BJ (cell line): ENCODE measurements around the gene ACSL5. TPM values are rescaled to one million over a fixed set of nuclear protein-coding genes. Genes with fewer than 3 reads are reported as not detected.

Experiments
- CTCF ChIA-PET: fragments of 350-600 bp; formaldehyde crosslinking; extraction: SDS; loops from one replicate; lab custom pipeline; 2021; ENCODE audit warnings: antibody characterized with exemption, inconsistent platforms; lab: Yijun Ruan, JAX
- POLR2A ChIA-PET: fragments of 300-600 bp; sonication (Branson Sonifier 250); formaldehyde crosslinking; extraction: SDS; loops from one replicate; lab custom pipeline; 2021; ENCODE audit warnings: antibody characterized with exemption; lab: Charles Lee
- DNase-seq: peaks from one replicate; pipeline ENCODE4 v3.0.0-alpha.2; 2011; ENCODE audit warnings: low read depth
- H3K27me3 ChIP-seq: 2 replicates; pipeline ENCODE4 v1.6.0; 2011; ENCODE audit warnings: low read length; ENCODE audit not compliant: control insufficient read depth, insufficient read depth
- H3K36me3 ChIP-seq: 2 replicates; pipeline ENCODE4 v1.5.1; 2011; ENCODE audit warnings: low read length; ENCODE audit not compliant: control insufficient read depth, insufficient read depth
- H3K4me3 ChIP-seq: 2 replicates; pipeline ENCODE4 v1.5.1; 2011; ENCODE audit warnings: low read depth, mild to moderate bottlenecking, control low read depth, low read length
- polyA plus RNA-seq: library from polyadenylated mRNA; depleted of rRNA; stranded (reverse); fragments of >200 nt; gene quantifications from 2 replicates; pipeline ENCODE4 v1.2.3, GENCODE V29; 2011
- TF ChIP-seq, protein P1 (sequence below): IDR thresholded peaks from 2 replicates; pipeline ENCODE4 v1.5.1; 2011; ENCODE audit warnings: low read depth, mild to moderate bottlenecking, control low read depth, inconsistent platforms, low read length, moderate library complexity; ENCODE audit not compliant: insufficient read depth

Gene ACSL5
- polyA plus RNA-seq, 1 experiment, result 1.0 TPM

GRCh38 chr10:112345202-112345601 is 28.7 kb upstream of the ACSL5 start:
- Histone ChIP-seq H3K27me3 (peaks cover 3% of the 10 kb centered on the region), H3K36me3 (no peaks in the 10 kb centered on the region), H3K4me3 (no peak overlapping the region)
- DNase-seq, result no peak
- POLR2A ChIA-PET, result no interaction called here
- CTCF ChIA-PET, result no interaction called here
- TF ChIP-seq, protein P1, sequence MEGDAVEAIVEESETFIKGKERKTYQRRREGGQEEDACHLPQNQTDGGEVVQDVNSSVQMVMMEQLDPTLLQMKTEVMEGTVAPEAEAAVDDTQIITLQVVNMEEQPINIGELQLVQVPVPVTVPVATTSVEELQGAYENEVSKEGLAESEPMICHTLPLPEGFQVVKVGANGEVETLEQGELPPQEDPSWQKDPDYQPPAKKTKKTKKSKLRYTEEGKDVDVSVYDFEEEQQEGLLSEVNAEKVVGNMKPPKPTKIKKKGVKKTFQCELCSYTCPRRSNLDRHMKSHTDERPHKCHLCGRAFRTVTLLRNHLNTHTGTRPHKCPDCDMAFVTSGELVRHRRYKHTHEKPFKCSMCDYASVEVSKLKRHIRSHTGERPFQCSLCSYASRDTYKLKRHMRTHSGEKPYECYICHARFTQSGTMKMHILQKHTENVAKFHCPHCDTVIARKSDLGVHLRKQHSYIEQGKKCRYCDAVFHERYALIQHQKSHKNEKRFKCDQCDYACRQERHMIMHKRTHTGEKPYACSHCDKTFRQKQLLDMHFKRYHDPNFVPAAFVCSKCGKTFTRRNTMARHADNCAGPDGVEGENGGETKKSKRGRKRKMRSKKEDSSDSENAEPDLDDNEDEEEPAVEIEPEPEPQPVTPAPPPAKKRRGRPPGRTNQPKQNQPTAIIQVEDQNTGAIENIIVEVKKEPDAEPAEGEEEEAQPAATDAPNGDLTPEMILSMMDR, result no peak

- H3K4me3 ChIP-seq, result no peak overlapping the region
- peaks cover 3% of the 10 kb centered on the region for H3K27me3 ChIP-seq
- ChIA-PET CTCF (no interaction called here), POLR2A (no interaction called here)
- no peaks in the 10 kb centered on the region for H3K36me3 ChIP-seq
- no peak for DNase-seq
- TF ChIP-seq, protein P1, result no peak
These were observed 28.2 kb upstream of the ACSL5 start for GRCh38 chr10:112345743-112346142.

GRCh38 chr10:112346774-112347173 is 27.1 kb upstream of the ACSL5 start:
- no peaks in the 10 kb centered on the region for H3K36me3 ChIP-seq
- ChIA-PET POLR2A (no interaction called here), CTCF (interaction anchor here (0.8 kb wide), 1 partner anchor 18 kb away, joined by 3 read pairs; no protein-coding TSS in a partner anchor)
- no peak for DNase-seq
- TF ChIP-seq, protein P1, result no peak
- H3K4me3 ChIP-seq, result no peak overlapping the region
- peaks cover 3% of the 10 kb centered on the region for H3K27me3 ChIP-seq

DNA sequence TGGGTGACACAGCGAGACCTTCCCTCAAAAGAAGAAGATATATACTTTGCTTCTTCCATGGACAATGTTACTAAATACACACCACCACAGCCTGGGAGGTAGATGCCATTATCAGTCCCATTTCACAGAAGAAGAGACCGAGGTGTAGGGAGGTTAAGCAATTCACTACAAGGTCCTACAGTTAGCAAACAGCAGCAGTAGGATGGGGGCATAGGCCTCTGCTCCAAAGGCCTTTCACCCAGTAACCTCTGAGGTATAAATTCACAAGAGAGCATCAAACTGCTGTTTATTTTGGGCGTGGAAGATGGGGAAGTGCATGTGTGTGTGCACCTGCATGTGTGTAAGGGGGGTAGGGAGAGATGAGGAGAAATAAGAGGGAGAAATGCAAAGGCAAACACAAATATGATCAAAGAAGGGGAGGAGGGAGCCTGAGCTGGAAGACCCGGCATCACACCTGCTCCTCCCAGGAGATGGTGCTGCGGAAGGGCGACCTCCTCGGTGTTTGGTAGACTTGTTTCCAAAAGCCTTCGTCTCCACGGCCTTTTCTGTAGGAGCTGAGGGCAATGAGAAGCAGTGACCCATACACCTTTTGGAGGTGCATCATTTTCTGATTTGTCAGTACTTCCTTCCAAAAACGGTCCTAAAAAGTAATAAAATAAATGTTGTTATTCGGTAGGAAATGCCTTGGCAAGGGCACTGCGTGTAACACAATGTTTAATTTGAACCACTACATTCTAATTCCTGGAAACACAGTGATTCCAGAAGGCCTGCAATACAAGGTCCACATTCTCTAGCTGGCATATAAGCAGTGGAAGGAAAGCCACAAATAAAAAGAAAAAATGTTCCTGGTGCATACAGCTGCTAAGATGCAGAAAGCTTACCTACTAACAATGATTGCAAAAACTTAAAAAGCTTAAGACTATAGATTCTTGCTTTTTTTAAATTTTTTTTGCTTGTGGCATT is 25.9 kb upstream of the ACSL5 start:
- H3K27me3 ChIP-seq, result peaks cover 3% of the 10 kb centered on the region
- no peaks in the 10 kb centered on the region for H3K36me3 ChIP-seq
- no peak overlapping the region for H3K4me3 ChIP-seq
- ChIA-PET CTCF (interaction anchor here (0.7 to 2.0 kb wide), 3 partner anchors 15 to 211 kb away, joined by 3 to 6 read pairs (median 3); no protein-coding TSS in a partner anchor), POLR2A (no interaction called here)
- TF ChIP-seq, protein P1, result no peak
- no peak for DNase-seq

- no peak overlapping the region for H3K4me3 ChIP-seq
- DNase-seq, result no peak
- TF ChIP-seq, protein P1, result no peak
- POLR2A ChIA-PET, result no interaction called here
- CTCF ChIA-PET, result interaction anchor here (0.7 to 2.0 kb wide), 3 partner anchors 16 to 211 kb away, joined by 3 to 6 read pairs (median 3); no protein-coding TSS in a partner anchor
- H3K27me3 ChIP-seq, result peaks cover 3% of the 10 kb centered on the region
- H3K36me3 ChIP-seq, result no peaks in the 10 kb centered on the region
These were observed 25.2 kb upstream of the ACSL5 start for GRCh38 chr10:112348759-112349158.
